T1000 (cell line): ENCODE measurements around the gene MAGI2.
"Not testable (repeated sequence)": the region's sequence is repeated elsewhere in the genome, so short reads cannot be mapped to it uniquely, and the experiment has no call there.

Source experiments
- DNase-seq: peaks from one replicate; lab custom pipeline; 2025; ENCODE audit warnings: mixed read lengths; lab: John Stamatoyannopoulos, UW

The MAGI2 gene

GRCh38 chr7:79051915-79052314, 401.6 kb downstream of the MAGI2 start:
- no peak for DNase-seq

GRCh38 chr7:79050603-79051002, 402.9 kb downstream of the MAGI2 start:
- DNase-seq: no peak

- no peak for DNase-seq
Measured at GRCh38 chr7:79046061-79046460, 407.4 kb downstream of the MAGI2 start.

- DNase-seq: no peak
Measured at GRCh38 chr7:79037001-79037400, 416.5 kb downstream of the MAGI2 start.

- DNase-seq: no peak
Measured at GRCh38 chr7:79036356-79036755, 417.1 kb downstream of the MAGI2 start.

- DNase-seq: no peak
Measured at GRCh38 chr7:79035858-79036257, 417.6 kb downstream of the MAGI2 start.

GRCh38 chr7:79034730-79035129, 418.7 kb downstream of the MAGI2 start:
- DNase-seq: no peak

- DNase-seq: not testable (repeated sequence)
Measured at GRCh38 chr7:79019711-79020110, 433.8 kb downstream of the MAGI2 start.

GRCh38 chr7:79011921-79012320, 441.5 kb downstream of the MAGI2 start:
- no peak for DNase-seq

GRCh38 chr7:79009647-79010046, 443.8 kb downstream of the MAGI2 start:
- no peak for DNase-seq

GRCh38 chr7:79008786-79009185, 444.7 kb downstream of the MAGI2 start:
- DNase-seq: no peak

GRCh38 chr7:78996013-78996412, 457.5 kb downstream of the MAGI2 start:
- no peak for DNase-seq

GRCh38 chr7:78993341-78993740, 460.1 kb downstream of the MAGI2 start:
- DNase-seq: no peak

- DNase-seq: no peak
Measured at GRCh38 chr7:78985509-78985908, 468.0 kb downstream of the MAGI2 start.

- DNase-seq: no peak
Measured at GRCh38 chr7:78983483-78983882, 470.0 kb downstream of the MAGI2 start.

- no peak for DNase-seq
Measured at GRCh38 chr7:78970440-78970916, 483.0 kb downstream of the MAGI2 start.

GRCh38 chr7:78968951-78969350, 484.5 kb downstream of the MAGI2 start:
- no peak for DNase-seq

- DNase-seq: not testable (repeated sequence)
Measured at GRCh38 chr7:78967561-78967960, 485.9 kb downstream of the MAGI2 start.

GRCh38 chr7:78967046-78967445, 486.4 kb downstream of the MAGI2 start:
- DNase-seq: no peak

- DNase-seq: no peak
Measured at GRCh38 chr7:78959477-78959876, 494.0 kb downstream of the MAGI2 start.

GRCh38 chr7:78955329-78955728, 498.1 kb downstream of the MAGI2 start:
- DNase-seq: no peak

- no peak for DNase-seq
Measured at GRCh38 chr7:78953726-78954363, 499.6 kb downstream of the MAGI2 start.

- no peak for DNase-seq
Measured at GRCh38 chr7:78953090-78953489, 500.4 kb downstream of the MAGI2 start.

GRCh38 chr7:78939669-78940068, 513.8 kb downstream of the MAGI2 start:
- DNase-seq: no peak
